HCT116 (cell line): Measurements from ENCODE around the gene SFT2D2. TPM values are rescaled to one million over a fixed set of nuclear protein-coding genes. Genes with fewer than 3 reads are reported as not detected.

Experiments used
- ATAC-seq: fragments of 200-7000 bp; cut with Tn5 transposase; 2 replicates; pipeline ENCODE4 v1.9.1; 2020; ENCODE audit warnings: mild to moderate bottlenecking, moderate library complexity
- BruUV-seq: library from RNA; stranded (reverse); fragments of 400-500 nt; replicated peaks from 2 replicates; lab custom pipeline; 2021; lab: Mats Ljungman, UMichigan
- CTCF ChIA-PET: fragments of 300-600 bp; sonication (Branson Sonifier 250); formaldehyde crosslinking; loops from one replicate; lab custom pipeline; 2021; ENCODE audit warnings: antibody characterized with exemption; lab: Charles Lee
- POLR2A ChIA-PET: fragments of 300-600, 350-600 bp; sonication (Branson Sonifier 250); formaldehyde crosslinking; loops from one replicate; lab custom pipeline; 2021; ENCODE audit warnings: antibody characterized with exemption; lab: Charles Lee
- RAD21 ChIA-PET, 2 experiments: fragments of 300-600 bp; sonication (Branson Sonifier 250); formaldehyde crosslinking; loops; one replicate each; lab custom pipeline; 2023; ENCODE audit warnings: low total read pairs in 2 of 2; ENCODE audit not compliant: uncharacterized antibody in 2 of 2, unreplicated experiment in 2 of 2, low non-redundant PET in 1 of 2; lab: Charles Lee
- DNase-seq: peaks from one replicate; pipeline ENCODE4 v3.0.0-alpha.2; 2010; ENCODE audit warnings: low read depth, low spot score
- H2AFZ ChIP-seq: fragments of 200-600 bp; shearing (Covaris generic), sonication (generic); 2 replicates; pipeline ENCODE4 v1.6.1; 2017; ENCODE audit warnings: low read depth, mixed run types, mixed read lengths, antibody characterized with exemption, low read length; ENCODE audit not compliant: poor library complexity, severe bottlenecking
- H3K27ac ChIP-seq: 2 replicates; pipeline ENCODE4 v1.5.1; 2012; ENCODE audit warnings: low read depth, low read length
- H3K27me3 ChIP-seq: fragments of 200-600 bp; sonication (generic); 2 replicates; pipeline ENCODE4 v1.6.1; 2016; ENCODE audit warnings: mixed run types, low read length, mixed read lengths; ENCODE audit not compliant: insufficient read depth
- H3K36me3 ChIP-seq, 2 experiments: fragments of 200-500 bp in 1 of 2; fragments of 200-600 bp in 1 of 2; sonication (Bioruptor generic) in 1 of 2; sonication (generic) in 1 of 2; 2 replicates each; pipeline versions ENCODE4 v1.5.1 to v1.6.1; 2014 to 2016; ENCODE audit warnings: low read length in 2 of 2, inconsistent platforms in 1 of 2, mixed read lengths in 1 of 2, mixed run types in 1 of 2; ENCODE audit not compliant: insufficient read depth in 2 of 2, control insufficient read depth in 1 of 2
- H3K4me1 ChIP-seq, 2 experiments: fragments of 200-600 bp in 1 of 2; sonication (generic) in 1 of 2; 2 replicates each; pipeline versions ENCODE4 v1.5.1 to v1.6.1; 2012 to 2017; ENCODE audit warnings: low read length in 2 of 2, inconsistent platforms in 1 of 2, mild to moderate bottlenecking in 1 of 2, mixed read lengths in 1 of 2, mixed run types in 1 of 2, moderate library complexity in 1 of 2; ENCODE audit not compliant: insufficient read depth in 2 of 2, control insufficient read depth in 1 of 2
- H3K4me2 ChIP-seq: fragments of 200-600 bp; sonication (generic); 2 replicates; pipeline ENCODE4 v1.6.1; 2017; ENCODE audit warnings: mixed run types, low read length, mixed read lengths
- H3K4me3 ChIP-seq, 2 experiments: fragments of 200-600 bp in 1 of 2; sonication (generic) in 1 of 2; replicated peaks in 1 of 2; 2 replicates each; pipeline ENCODE4 v1.5.1; 2011 to 2016; ENCODE audit warnings: low read length in 2 of 2, control low read depth in 1 of 2, low read depth in 1 of 2, mild to moderate bottlenecking in 1 of 2, mixed read lengths in 1 of 2, mixed run types in 1 of 2
- H3K79me2 ChIP-seq: fragments of 200-600 bp; sonication (generic); 2 replicates; pipeline ENCODE4 v1.6.1; 2017; ENCODE audit warnings: mild to moderate bottlenecking, mixed run types, low read length, moderate library complexity, mixed read lengths; ENCODE audit not compliant: insufficient read depth
- H3K9ac ChIP-seq: fragments of 200-600 bp; sonication (generic); 2 replicates; pipeline ENCODE4 v1.6.1; 2016; ENCODE audit warnings: low read length, mixed read lengths
- H3K9me2 ChIP-seq: fragments of 200-600 bp; sonication (generic), shearing (Covaris generic); 2 replicates; pipeline ENCODE4 v1.6.1; 2017; ENCODE audit warnings: mixed run types, mild to moderate bottlenecking, moderate library complexity; ENCODE audit not compliant: insufficient read depth
- H3K9me3 ChIP-seq, 2 experiments: fragments of 200-500 bp in 1 of 2; fragments of 200-600 bp in 1 of 2; sonication (Bioruptor generic) in 1 of 2; sonication (generic) in 1 of 2; 2 replicates each; pipeline ENCODE4 v1.6.1; 2014 to 2017; ENCODE audit warnings: low read length in 2 of 2, mixed read lengths in 2 of 2, inconsistent platforms in 1 of 2, low read depth in 1 of 2, mild to moderate bottlenecking in 1 of 2, mixed run types in 1 of 2, moderate library complexity in 1 of 2; ENCODE audit not compliant: control insufficient read depth in 1 of 2, insufficient read depth in 1 of 2
- H4K20me1 ChIP-seq: fragments of 200-600 bp; sonication (generic), shearing (Covaris generic); 2 replicates; pipeline ENCODE4 v1.6.1; 2017; ENCODE audit warnings: mixed run types, mild to moderate bottlenecking, moderate library complexity; ENCODE audit not compliant: insufficient read depth
- ATF3 ChIP-seq: IDR thresholded peaks from 2 replicates; pipeline ENCODE4 v1.6.1; 2012
- CEBPB ChIP-seq: IDR thresholded peaks from 2 replicates; pipeline ENCODE4 v1.6.1; 2012; ENCODE audit warnings: low read depth
- ELF1 ChIP-seq: IDR thresholded peaks from 2 replicates; pipeline ENCODE4 v1.6.1; 2012; ENCODE audit warnings: low read depth, borderline replicate concordance
- EZH2 ChIP-seq: fragments of 200-600 bp; sonication (generic); IDR thresholded peaks from 2 replicates; pipeline ENCODE4 v1.6.1; 2017; ENCODE audit warnings: antibody characterized with exemption, mixed run types
- FOSL1 ChIP-seq: IDR thresholded peaks from 2 replicates; pipeline ENCODE4 v1.6.1; 2012; ENCODE audit warnings: low read depth
- JUND ChIP-seq: IDR thresholded peaks from 2 replicates; pipeline ENCODE4 v1.6.1; 2012
- RAD21 ChIP-seq: IDR thresholded peaks from 2 replicates; pipeline ENCODE4 v1.6.1; 2012; ENCODE audit warnings: low read depth, mild to moderate bottlenecking
- SP1 ChIP-seq: IDR thresholded peaks from 2 replicates; pipeline ENCODE4 v1.6.1; 2012; ENCODE audit warnings: low read depth
- TCF7L2 ChIP-seq: IDR thresholded peaks from 2 replicates; pipeline ENCODE4 v1.7.0; 2011; ENCODE audit warnings: borderline replicate concordance, inconsistent platforms; ENCODE audit not compliant: insufficient read depth, insufficient read length; ENCODE audit errors: extremely low read depth
- ZBTB33 ChIP-seq: IDR thresholded peaks from 2 replicates; pipeline ENCODE4 v1.6.1; 2011; ENCODE audit warnings: mild to moderate bottlenecking, low read length, moderate library complexity; ENCODE audit not compliant: insufficient replicate concordance; ENCODE audit errors: extremely low read depth
- ZNF274 ChIP-seq: fragments of 200-500 bp; sonication (Bioruptor generic); IDR thresholded peaks from 2 replicates; pipeline ENCODE4 v1.6.1; 2014; ENCODE audit warnings: mild to moderate bottlenecking, low read depth, low read length, inconsistent platforms
- intact Hi-C: fragments of 100-400 bp; cut with micrococcal nuclease; formaldehyde crosslinking; loops from 2 replicates; pipeline ENCODE4 v1.10.0; 2022
- total RNA-seq: library from RNA; stranded (reverse); gene quantifications from one replicate; pipeline ENCODE4 v1.2.1, GENCODE V29; 2021; ENCODE audit not compliant: unreplicated experiment

Gene SFT2D2
- total RNA-seq, 1 experiment from 2014 or later = 57.5 TPM

- RAD21 ChIA-PET = no interaction called here
- Histone ChIP-seq H3K4me1 (peaks cover 8 to 11% of the 10 kb centered on the region in 2 experiments), H3K9me2 (no peaks in the 10 kb centered on the region), H3K4me2 (no peak overlapping the region), H2AFZ (no peak overlapping the region)
- CTCF ChIA-PET = no interaction called here
- DNase-seq = no peak
- TF ChIP-seq ATF3 = no peak
- TF ChIP-seq RAD21 = no peak
- no peak for TF ChIP-seq JUND
- no peak for TF ChIP-seq EZH2
- TF ChIP-seq ZNF274 = no peak
- TF ChIP-seq FOSL1 = no peak
- no peak for TF ChIP-seq ELF1
- TF ChIP-seq TCF7L2 = no peak
- no peak for TF ChIP-seq ZBTB33
- TF ChIP-seq SP1 = no peak
- TF ChIP-seq CEBPB = no peak
- TF ChIP-seq, all 23 proteins: peak for 0
- H3K36me3 ChIP-seq = no peaks in the 10 kb centered on the region
- POLR2A ChIA-PET = no interaction called here
- no peaks in the 10 kb centered on the region for H3K27me3 ChIP-seq
- no TSS peak for BruUV-seq
- no peaks in the 10 kb centered on the region for H4K20me1 ChIP-seq
- H3K4me3 ChIP-seq = no peak overlapping the region
- no peak overlapping the region for H3K27ac ChIP-seq
- intact Hi-C loops = no loop called here
- H3K79me2 ChIP-seq = no peaks in the 10 kb centered on the region
- no peak overlapping the region for H3K9ac ChIP-seq
- no peaks in the 10 kb centered on the region for H3K9me3 ChIP-seq
- no peak for ATAC-seq
These were observed 47.8 kb downstream of the SFT2D2 start for GRCh38 chr1:168273575-168273974.
